Uterus (tissue), 2 donors: Measurements from ENCODE around the gene PPP1R3E.
A peak's percentile ranks its signal among the peaks of the same experiment; 100 is the strongest.

Source experiments
- CTCF ChIP-seq, 4 experiments: fragments of 200-600 bp in 2 of 4; fragments of 450-650 bp in 2 of 4; sonication (generic) in 2 of 4; IDR thresholded peaks; one replicate each; pipeline ENCODE4 v1.5.1; 2016 to 2019; ENCODE audit warnings: antibody characterized with exemption in 4 of 4, mild to moderate bottlenecking in 2 of 4, moderate library complexity in 1 of 4
- POLR2A ChIP-seq, 2 donors: fragments of 450-650 bp; IDR thresholded peaks; one replicate each; pipeline ENCODE4 v1.6.1; 2016; ENCODE audit warnings: antibody characterized with exemption in 2 of 2, mild to moderate bottlenecking in 1 of 2, moderate library complexity in 1 of 2

- peak in 1 of 4 experiments; percentile 10 for TF ChIP-seq CTCF (IDR thresholded peaks at IDR 0.05)
- TF ChIP-seq POLR2A (IDR thresholded peaks at IDR 0.05) = no peak
These were observed 3.3 kb downstream of the PPP1R3E start for GRCh38 chr14:23299211-23299957.
